Measurements from ENCODE around the gene EP300.

EP300 gene

DNA sequence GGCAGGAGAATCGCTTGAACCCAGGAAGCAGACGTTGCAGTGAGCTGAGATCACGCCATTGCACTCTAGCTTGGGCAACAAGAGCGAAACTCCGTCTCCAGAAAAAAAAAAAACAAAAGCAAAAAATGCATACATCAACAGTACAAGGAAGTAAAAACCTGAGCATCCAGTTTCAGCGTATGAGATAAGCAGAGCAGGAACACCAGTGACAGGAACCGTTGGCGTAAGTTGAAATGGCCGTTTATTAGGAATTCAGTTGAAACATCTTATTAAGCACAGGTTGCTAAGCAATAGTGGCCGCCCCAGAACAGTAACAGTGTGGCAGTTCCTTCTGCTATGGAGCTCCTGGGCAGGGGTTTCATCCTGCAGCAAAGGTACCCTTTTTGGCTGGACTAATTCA, 108.7 kb downstream of the EP300 start:
- DNase-seq, result peak in 2 of 10 donors; percentile 14 to 20
- intact Hi-C loops (cut with DNase I), result no loop called here

GRCh38 chr22:41203118-41203517, 110.7 kb downstream of the EP300 start:
- intact Hi-C loops (cut with DNase I), result no loop called here
- no peak for DNase-seq

GRCh38 chr22:41204066-41204465, 111.7 kb downstream of the EP300 start:
- intact Hi-C loops (cut with DNase I), result no loop called here

GRCh38 chr22:41204992-41205900, 112.9 kb downstream of the EP300 start, which contains the start of gene L3MBTL2:
TSS of gene L3MBTL2 (plus strand) at chr22:41205312. CDS start at chr22:41205363, 51 bp downstream.
- intact Hi-C loops (cut with DNase I), result no loop called here
- DNase-seq, result peak; percentile 98 to 100 (median 100)

More at GRCh38 chr22:41204066-41204465, 111.7 kb downstream of the EP300 start:
- DNase-seq, result no peak

- DNase-seq, result peak in 1 of 10 donors; percentile 24
- intact Hi-C loops (cut with DNase I), result no loop called here
These were observed 114.3 kb downstream of the EP300 start for GRCh38 chr22:41206719-41207118.

DNA sequence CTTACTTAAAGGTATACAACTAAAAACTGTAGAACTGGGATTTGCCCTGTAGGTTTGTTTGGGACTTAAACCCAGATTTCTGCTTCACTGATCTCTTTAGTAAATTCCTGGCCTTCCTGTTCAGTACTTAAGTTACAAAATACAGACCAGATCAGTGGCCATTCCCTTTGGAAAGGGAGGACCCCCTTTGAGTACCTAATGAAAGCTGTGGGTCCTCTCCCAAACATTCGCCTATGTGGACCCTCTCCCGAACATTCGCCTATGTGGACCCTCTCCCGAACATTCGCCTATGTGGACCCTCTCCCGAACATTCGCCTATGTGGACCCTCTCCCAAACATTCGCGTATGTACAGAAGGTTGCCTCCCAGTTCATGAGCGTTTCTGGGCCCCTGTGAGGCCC, 123.0 kb downstream of the EP300 start:
- intact Hi-C loops (cut with DNase I), result no loop called here

DNA sequence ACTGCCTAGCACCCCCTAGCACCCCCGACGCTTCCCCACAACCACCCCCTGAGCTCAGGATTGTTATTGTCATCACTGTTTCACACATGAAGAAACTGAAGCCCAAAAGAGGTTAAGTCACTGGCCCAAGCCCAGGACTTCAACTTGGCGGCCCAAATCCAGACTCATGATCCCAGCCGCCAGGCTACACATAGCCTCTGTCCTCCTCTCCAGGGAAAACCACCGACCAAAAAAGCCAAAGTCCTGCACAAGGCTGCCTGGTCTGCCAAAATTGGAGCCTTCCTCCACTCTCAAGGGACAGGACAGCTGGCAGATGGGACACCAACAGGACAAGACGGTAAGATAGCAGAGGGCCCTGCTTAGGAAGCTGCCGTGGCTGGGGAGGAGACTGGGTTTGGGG, 123.5 kb downstream of the EP300 start:
- DNase-seq, result peak in 1 of 10 donors; percentile 30
- intact Hi-C loops (cut with DNase I), result no loop called here

More for the DNA sequence above, 123.0 kb downstream of the EP300 start:
- no peak for DNase-seq

DNA sequence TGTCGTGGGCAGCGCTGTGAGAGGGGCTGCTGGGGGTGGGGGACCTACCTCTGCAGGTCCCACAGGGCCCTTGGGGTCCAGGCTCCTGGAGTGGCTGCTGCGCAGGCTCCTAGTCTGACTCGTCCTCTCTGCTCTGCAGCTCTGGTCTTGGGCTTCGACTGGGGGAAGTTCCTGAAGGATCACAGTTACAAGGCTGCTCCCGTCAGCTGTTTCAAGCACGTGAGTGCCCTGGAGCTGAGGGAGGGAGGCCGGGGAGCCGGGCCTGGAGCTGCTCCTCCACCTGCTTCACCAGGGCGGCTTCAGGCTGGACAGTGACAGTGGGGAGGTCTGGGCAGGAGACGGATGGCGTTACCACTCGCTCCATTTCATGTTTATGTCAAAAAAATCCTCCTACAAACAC, 124.6 kb downstream of the EP300 start:
- intact Hi-C loops (cut with DNase I), result no loop called here
- peak in 1 of 10 donors; percentile 47 for DNase-seq

GRCh38 chr22:41217553-41218157, 125.3 kb downstream of the EP300 start:
- intact Hi-C loops (cut with DNase I), result no loop called here
- DNase-seq, result peak in 4 of 10 donors; percentile 58 to 94 (median 71)

- intact Hi-C loops (cut with DNase I), result no loop called here
- DNase-seq, result peak in 1 of 10 donors; percentile 71
These were observed 130.6 kb downstream of the EP300 start for GRCh38 chr22:41222846-41223507.

DNA sequence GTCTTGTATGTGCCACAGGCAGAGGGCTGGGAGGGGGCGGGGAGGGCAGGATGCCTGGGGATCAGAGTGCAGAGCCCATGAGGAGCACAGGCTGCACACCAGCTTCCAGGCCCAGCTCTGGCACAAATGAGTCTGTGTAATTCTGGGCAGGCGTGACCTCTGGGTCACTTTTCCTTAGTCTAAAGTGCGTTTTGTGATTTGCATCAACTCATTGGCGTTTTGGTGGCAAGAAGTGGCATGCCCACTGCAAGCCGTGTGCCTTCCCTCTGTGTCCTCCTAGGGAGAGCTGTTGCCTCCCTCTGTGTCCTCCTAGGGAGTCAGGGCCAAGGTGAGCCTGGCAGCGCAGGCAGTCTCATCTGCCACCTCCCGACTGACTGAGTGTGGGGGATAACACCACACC, 131.1 kb downstream of the EP300 start:
- peak in 1 of 10 donors; percentile 19 for DNase-seq
- intact Hi-C loops (cut with DNase I), result no loop called here

DNA sequence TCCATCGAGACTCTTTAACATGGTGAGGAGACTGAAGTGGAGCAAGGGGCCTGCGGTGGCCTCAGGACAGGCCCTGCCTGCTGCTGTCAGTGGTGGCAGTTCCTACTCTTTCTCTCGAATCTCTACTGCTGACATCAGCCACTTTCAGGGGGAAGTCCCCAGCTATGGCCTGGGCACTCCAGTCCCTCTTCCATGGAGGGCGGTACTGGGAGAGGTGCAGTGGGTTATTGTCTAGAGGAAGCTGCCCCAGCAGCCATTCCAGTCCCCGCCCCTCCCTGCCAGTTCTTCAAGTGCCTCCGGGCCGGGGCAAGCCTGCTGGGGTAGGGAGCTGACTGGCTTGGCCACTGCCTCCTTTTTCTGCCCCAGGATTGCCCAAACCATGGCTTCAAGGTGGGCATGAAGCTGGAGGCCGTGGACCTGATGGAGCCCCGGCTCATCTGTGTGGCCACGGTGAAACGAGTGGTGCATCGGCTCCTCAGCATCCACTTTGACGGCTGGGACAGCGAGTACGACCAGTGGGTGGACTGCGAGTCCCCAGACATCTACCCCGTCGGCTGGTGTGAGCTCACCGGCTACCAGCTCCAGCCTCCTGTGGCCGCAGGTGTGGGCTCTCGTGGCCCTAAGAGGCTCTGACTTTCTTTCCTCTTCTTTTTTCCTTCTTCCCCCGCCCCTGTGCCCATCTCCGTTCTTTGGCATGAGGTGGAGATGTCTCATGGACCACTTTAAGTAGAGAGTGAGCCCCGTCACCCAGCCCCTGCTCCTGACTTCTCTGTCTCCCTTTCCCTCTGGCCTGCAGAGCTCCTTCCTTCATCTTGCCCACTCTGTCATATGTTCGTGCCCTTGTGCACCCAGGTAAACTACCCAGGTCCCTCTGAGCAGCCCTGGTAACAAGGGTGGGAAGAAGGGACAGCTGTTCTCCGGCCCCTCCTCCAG, 134.6 kb downstream of the EP300 start:
- intact Hi-C loops (cut with DNase I), result no loop called here
- peak in 1 of 10 donors; percentile 56 for DNase-seq

DNA sequence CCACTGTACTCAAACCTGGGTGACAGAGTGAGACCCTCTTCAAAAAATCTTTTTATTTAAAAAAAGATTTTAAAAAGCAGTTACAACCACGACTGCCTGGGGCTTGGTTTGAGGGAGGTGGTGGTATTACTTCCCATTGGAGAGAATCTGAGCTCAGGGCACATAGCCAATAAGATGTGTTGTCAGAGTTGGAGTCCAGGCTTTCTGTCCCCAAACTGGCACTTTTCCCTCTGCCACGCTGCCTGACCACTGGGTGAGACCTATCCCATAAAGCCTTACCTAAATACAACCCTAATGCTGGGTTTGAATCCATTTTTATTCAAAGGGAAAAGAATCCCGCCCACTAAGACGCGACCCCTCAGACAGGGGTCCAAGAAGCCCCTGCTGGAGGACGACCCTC, 136.8 kb downstream of the EP300 start:
- intact Hi-C loops (cut with DNase I), result no loop called here
- no peak for DNase-seq

Data from posterior cingulate gyrus (tissue), 11 donors.